ENCODE measurements around the gene RPP40. TPM values are rescaled to one million over a fixed set of nuclear protein-coding genes. Genes with fewer than 3 reads are reported as not detected.

The RPP40 gene
- total and polyA plus RNA-seq, 2 of the 8 experiments (the other 6 are each of a cell fraction or from before 2014, with no cell fraction given): 7.0 to 15.7 TPM

DNA sequence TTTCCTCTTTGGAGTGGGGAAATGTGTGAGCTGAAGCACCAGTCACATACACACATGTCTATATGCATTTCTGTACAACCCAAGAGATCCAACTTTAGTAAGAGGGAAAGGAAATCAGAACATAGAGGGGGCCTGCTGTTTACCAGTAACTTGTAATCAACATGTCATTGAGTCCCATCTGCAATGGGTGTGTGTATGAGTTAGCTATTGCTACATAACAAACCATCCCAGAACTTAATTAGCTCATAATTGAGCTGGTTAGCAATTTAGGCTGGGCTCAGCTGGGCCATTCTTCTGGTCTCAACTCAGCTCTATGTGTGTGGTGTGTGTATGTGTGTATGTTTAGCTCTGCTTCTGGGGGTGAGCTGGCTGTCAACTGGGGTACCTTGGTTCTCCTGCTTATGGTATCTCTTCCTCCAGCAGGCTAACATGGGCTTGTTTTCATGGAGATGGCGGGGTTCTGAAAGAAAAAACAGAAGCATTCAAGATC is 10.3 kb upstream of the RPP40 start:
- Histone ChIP-seq H2BK120ac (replicated peaks; ENCODE audit: low read depth, low read length) (no peak overlapping the region), H3K14ac (ENCODE audit: insufficient read length) (no peak overlapping the region), H3K18ac (ENCODE audit: extremely low read depth, low read length) (no peak overlapping the region), H4K5ac (ENCODE audit: insufficient read length, low read depth, low read length) (no peak overlapping the region), H3K4me2 (ENCODE audit: insufficient read depth in 1 of 2, low read depth in 2 of 2, low read length in 2 of 2) (no peak overlapping the region), H3K79me1 (ENCODE audit: low read depth, low read length) (no peaks in the 10 kb centered on the region), H3K4me1 (replicated peaks in 1 of 4; ENCODE audit: control insufficient read depth in 3 of 4, insufficient read depth in 4 of 4, low read length in 3 of 4) (peaks cover 0 to 2% (median 0%) of the 10 kb centered on the region in 4 experiments; a peak in 1 of 7 replicates), H3K36me3 (ENCODE audit: control insufficient read depth in 2 of 4, insufficient read depth in 4 of 4, low read length in 3 of 4) (no peaks in the 10 kb centered on the region), H3K79me2 (ENCODE audit: control insufficient read depth in 1 of 2, insufficient read depth in 2 of 2, low read length in 2 of 2) (no peaks in the 10 kb centered on the region), H3K27me3 (replicated peaks in 1 of 4; ENCODE audit: control insufficient read depth in 3 of 4, extremely low read depth in 1 of 4, insufficient read depth in 3 of 4, low read length in 3 of 4) (no peaks in the 10 kb centered on the region), H4K91ac (replicated peaks; ENCODE audit: insufficient read length, low read length) (no peak overlapping the region), H4K8ac (ENCODE audit: extremely low read depth, insufficient read depth, low read length) (no peak overlapping the region), H3K27ac (ENCODE audit: low read depth, low read length) (no peak overlapping the region), H3K4ac (replicated peaks; ENCODE audit: insufficient read length, low read depth, low read length) (no peak overlapping the region), H4K20me1 (replicated peaks in 1 of 2; ENCODE audit: control insufficient read depth in 1 of 2, insufficient read depth in 2 of 2, low read length in 2 of 2) (no peaks in the 10 kb centered on the region), H2AK5ac (ENCODE audit: low read depth, low read length) (no peak overlapping the region), H3K9me3 (ENCODE audit: insufficient read depth in 2 of 2, low read depth in 1 of 2, low read length in 1 of 2) (no peaks in the 10 kb centered on the region), H2BK12ac (ENCODE audit: low read depth, low read length) (no peak overlapping the region), H3K9ac (replicated peaks in 1 of 4; ENCODE audit: extremely low read depth in 1 of 4, low read depth in 3 of 4, low read length in 3 of 4) (no peak overlapping the region), H3K23me2 (ENCODE audit: low read depth, low read length) (no peaks in the 10 kb centered on the region), H3K4me3 (ENCODE audit: extremely low read depth in 1 of 4, insufficient read depth in 2 of 4, low read depth in 3 of 4, low read length in 4 of 4) (no peak overlapping the region), H2BK5ac (ENCODE audit: low read depth, low read length) (no peak overlapping the region), H3K56ac (replicated peaks; ENCODE audit: insufficient read length, low read depth, low read length) (no peak overlapping the region), H2AFZ (ENCODE audit: low read length) (no peak overlapping the region), H3K23ac (ENCODE audit: insufficient read length) (no peak overlapping the region), H2BK15ac (ENCODE audit: low read length) (no peak overlapping the region), H2BK20ac (ENCODE audit: low read length) (no peak overlapping the region)
- no peak for DNase-seq (ENCODE audit: low read depth in 1 of 2, low spot score in 2 of 2)
- ChIA-PET CTCF (ENCODE audit: partially characterized antibody) (interaction anchor here (1.4 to 2.3 kb wide), 3 partner anchors 10 to 342 kb away, joined by 4 to 10 read pairs (median 5); partner anchors contain the start of gene RPP40), POLR2A (ENCODE audit: partially characterized antibody) (interaction anchor here (1.0 to 1.6 kb wide), 2 partner anchors 8 to 16 kb away, joined by 3 read pairs; no protein-coding TSS in a partner anchor)
- FAIRE-seq: no peak
- 35% methylated on average over 1 of the region's 1 CpG; no CpG with 5 or more reads in 1 of the 2 experiments for WGBS, 2 experiments (ENCODE audit: extremely low coverage in 1 of 2, insufficient coverage in 1 of 2, insufficient read length in 1 of 2, insufficient replicate concordance in 2 of 2, low coverage in 1 of 2, low lambda C conversion rate in 2 of 2, missing lambda C conversion rate in 1 of 2)
- no peak for TF ChIP-seq PHF8 (conservative IDR thresholded peaks at IDR 0.05; ENCODE audit: low read depth, low read length)
- TF ChIP-seq RFX5 (IDR thresholded peaks at IDR 0.05; ENCODE audit: borderline replicate concordance, low read depth, low read length): no peak
- TF ChIP-seq NANOG (IDR thresholded peaks at IDR 0.05; ENCODE audit: insufficient read depth, low read depth, low read length, poor library complexity, severe bottlenecking): no peak
- no peak for TF ChIP-seq SIRT6 (IDR thresholded peaks at IDR 0.05; ENCODE audit: low read length)
- TF ChIP-seq ZNF274 (IDR thresholded peaks at IDR 0.05; ENCODE audit: borderline replicate concordance, extremely low read depth, low read length): no peak
- no peak for TF ChIP-seq BACH1 (IDR thresholded peaks at IDR 0.05; ENCODE audit: low read length)
- no peak for TF ChIP-seq EP300 (IDR thresholded peaks at IDR 0.05; ENCODE audit: borderline replicate concordance in 1 of 2, low read depth in 2 of 2, low read length in 2 of 2)
- TF ChIP-seq KDM1A (IDR thresholded peaks at IDR 0.05; ENCODE audit: borderline replicate concordance, low read length): no peak
- no peak for TF ChIP-seq BRCA1 (IDR thresholded peaks at IDR 0.05; ENCODE audit: low read depth, low read length)
- TF ChIP-seq POLR2A (IDR thresholded peaks at IDR 0.05; ENCODE audit: control extremely low read depth in 1 of 2, low read depth in 2 of 2, low read length in 2 of 2): no peak
- TF ChIP-seq, protein P1, sequence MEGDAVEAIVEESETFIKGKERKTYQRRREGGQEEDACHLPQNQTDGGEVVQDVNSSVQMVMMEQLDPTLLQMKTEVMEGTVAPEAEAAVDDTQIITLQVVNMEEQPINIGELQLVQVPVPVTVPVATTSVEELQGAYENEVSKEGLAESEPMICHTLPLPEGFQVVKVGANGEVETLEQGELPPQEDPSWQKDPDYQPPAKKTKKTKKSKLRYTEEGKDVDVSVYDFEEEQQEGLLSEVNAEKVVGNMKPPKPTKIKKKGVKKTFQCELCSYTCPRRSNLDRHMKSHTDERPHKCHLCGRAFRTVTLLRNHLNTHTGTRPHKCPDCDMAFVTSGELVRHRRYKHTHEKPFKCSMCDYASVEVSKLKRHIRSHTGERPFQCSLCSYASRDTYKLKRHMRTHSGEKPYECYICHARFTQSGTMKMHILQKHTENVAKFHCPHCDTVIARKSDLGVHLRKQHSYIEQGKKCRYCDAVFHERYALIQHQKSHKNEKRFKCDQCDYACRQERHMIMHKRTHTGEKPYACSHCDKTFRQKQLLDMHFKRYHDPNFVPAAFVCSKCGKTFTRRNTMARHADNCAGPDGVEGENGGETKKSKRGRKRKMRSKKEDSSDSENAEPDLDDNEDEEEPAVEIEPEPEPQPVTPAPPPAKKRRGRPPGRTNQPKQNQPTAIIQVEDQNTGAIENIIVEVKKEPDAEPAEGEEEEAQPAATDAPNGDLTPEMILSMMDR (IDR thresholded peaks at IDR 0.05; ENCODE audit: control extremely low read depth in 1 of 3, insufficient read depth in 1 of 3, low read depth in 1 of 3, low read length in 3 of 3): no peak
